CD14-positive monocyte (primary cell): ENCODE data around the gene PZP. TPM values are rescaled to one million over a fixed set of nuclear protein-coding genes. Genes with fewer than 3 reads are reported as not detected.

Experiments
- DNase-seq, 3 donors: peaks; one replicate each; pipeline ENCODE4 v3.0.0-alpha.2; 2011 to 2022
- H2AFZ ChIP-seq: 2 replicates; pipeline ENCODE4 v1.6.0; 2012; ENCODE audit warnings: mild to moderate bottlenecking, low read depth, low read length, inconsistent platforms; ENCODE audit not compliant: insufficient read depth, poor library complexity, severe bottlenecking
- H3K27ac ChIP-seq, 2 donors: 1 replicate in 1 of 2; 2 replicates in 1 of 2; pipeline ENCODE4 v1.5.1; 2012 to 2013; ENCODE audit warnings: low read length in 2 of 2, control low read depth in 1 of 2, inconsistent platforms in 1 of 2, low read depth in 1 of 2, mild to moderate bottlenecking in 1 of 2
- H3K27me3 ChIP-seq, 2 donors: one replicate each; pipeline versions ENCODE4 v1.6.0 to v1.6.1; 2011 to 2013; ENCODE audit warnings: low read length in 2 of 2; ENCODE audit not compliant: control insufficient read depth in 2 of 2, insufficient read depth in 2 of 2
- H3K36me3 ChIP-seq, 2 donors: replicated peaks in 1 of 2; 1 replicate in 1 of 2; 2 replicates in 1 of 2; pipeline versions ENCODE4 v1.5.1 to v1.6.1; 2012 to 2013; ENCODE audit warnings: low read length in 2 of 2, control low read depth in 1 of 2, inconsistent platforms in 1 of 2, mild to moderate bottlenecking in 1 of 2; ENCODE audit not compliant: insufficient read depth in 2 of 2, control insufficient read depth in 1 of 2
- H3K4me1 ChIP-seq, 2 donors: 1 replicate in 1 of 2; 2 replicates in 1 of 2; pipeline versions ENCODE4 v1.5.1 to v1.6.1; 2012 to 2013; ENCODE audit warnings: low read length in 2 of 2, control low read depth in 1 of 2, inconsistent platforms in 1 of 2, mild to moderate bottlenecking in 1 of 2, moderate library complexity in 1 of 2; ENCODE audit not compliant: insufficient read depth in 2 of 2, control insufficient read depth in 1 of 2
- H3K4me2 ChIP-seq: replicated peaks from 2 replicates; pipeline ENCODE3; 2012; ENCODE audit warnings: low read length, moderate library complexity, mild to moderate bottlenecking; ENCODE audit not compliant: poor library complexity, severe bottlenecking; ENCODE audit errors: extremely low read depth
- H3K4me3 ChIP-seq, 3 experiments: fragments of 200-600 bp in 1 of 3; sonication (generic) in 1 of 3; replicated peaks in 1 of 3; 1 replicate in 2 of 3; 2 replicates in 1 of 3; pipeline ENCODE4 v1.5.1; 2011 to 2013; ENCODE audit warnings: low read length in 3 of 3, mild to moderate bottlenecking in 3 of 3, control low read depth in 2 of 3, low read depth in 2 of 3, inconsistent platforms in 1 of 3, moderate library complexity in 1 of 3
- H3K79me2 ChIP-seq: 2 replicates; pipeline ENCODE4 v1.6.0; 2012; ENCODE audit warnings: mild to moderate bottlenecking, control low read depth, inconsistent platforms, low read length, moderate library complexity; ENCODE audit not compliant: insufficient read depth
- H3K9ac ChIP-seq: 2 replicates; pipeline ENCODE4 v1.6.0; 2017; ENCODE audit warnings: low read length, mild to moderate bottlenecking; ENCODE audit not compliant: insufficient read depth, poor library complexity, severe bottlenecking
- H3K9me3 ChIP-seq, 2 donors: replicated peaks in 1 of 2; 1 replicate in 1 of 2; 2 replicates in 1 of 2; pipeline versions ENCODE4 v1.5.1 to v1.6.1; 2012 to 2013; ENCODE audit warnings: low read length in 2 of 2, control low read depth in 1 of 2; ENCODE audit not compliant: control insufficient read depth in 1 of 2, insufficient read depth in 1 of 2
- H4K20me1 ChIP-seq: 2 replicates; pipeline ENCODE4 v1.6.0; 2012; ENCODE audit warnings: mild to moderate bottlenecking, low read length, control low read depth, moderate library complexity; ENCODE audit not compliant: insufficient read depth
- H3K27ac Mint-ChIP-seq, 7 donors: one replicate each; pipeline ENCODE4 v1.8.0; 2020; ENCODE audit warnings: mild to moderate bottlenecking in 7 of 7, mixed read lengths in 7 of 7, moderate library complexity in 6 of 7, inconsistent platforms in 2 of 7
- H3K27me3 Mint-ChIP-seq, 3 donors: one replicate each; pipeline ENCODE4 v1.8.0; 2021 to 2022; ENCODE audit warnings: low read depth in 3 of 3, mild to moderate bottlenecking in 3 of 3, mixed read lengths in 3 of 3, moderate library complexity in 3 of 3, inconsistent platforms in 1 of 3
- H3K36me3 Mint-ChIP-seq, 2 donors: one replicate each; pipeline ENCODE4 v1.8.0; 2020; ENCODE audit warnings: mixed read lengths in 2 of 2, inconsistent platforms in 1 of 2, mild to moderate bottlenecking in 1 of 2
- H3K4me1 Mint-ChIP-seq: one replicate; pipeline ENCODE4 v1.8.0; 2020; ENCODE audit warnings: mild to moderate bottlenecking, mixed read lengths
- H3K4me3 Mint-ChIP-seq, 2 donors: one replicate each; pipeline ENCODE4 v1.8.0; 2020; ENCODE audit warnings: mild to moderate bottlenecking in 2 of 2, mixed read lengths in 2 of 2, moderate library complexity in 1 of 2
- H3K9me3 Mint-ChIP-seq, 7 donors: one replicate each; pipeline ENCODE4 v1.8.0; 2020 to 2022; ENCODE audit warnings: mixed read lengths in 7 of 7, mild to moderate bottlenecking in 6 of 7, moderate library complexity in 6 of 7, inconsistent platforms in 2 of 7
- whole genome bisulfite sequencing: methylation state at CpG from one replicate; pipeline ENCODE4 v1.1.5; 2013; ENCODE audit warnings: missing lambda C conversion rate; ENCODE audit not compliant: insufficient coverage; 5-methylcytosine and 5-hydroxymethylcytosine counted together
- intact Hi-C, 2 donors: fragments of 100-400 bp; cut with micrococcal nuclease; formaldehyde crosslinking; loops; one replicate each; pipeline versions ENCODE4 v1.15.0 to v1.15.1; 2023
- polyA plus RNA-seq, 3 donors: library from polyadenylated mRNA; depleted of rRNA in 1 of 3; unstranded in 2 of 3; stranded (reverse) in 1 of 3; fragments of 300-500 nt in 2 of 3; fragments of >200 nt in 1 of 3; fragmentation: Illumina TruSeq in 2 of 3; gene quantifications; 1 replicate in 2 of 3; 2 replicates in 1 of 3; pipeline ENCODE4 v1.2.3, GENCODE V29; 2012 to 2021
- TF ChIP-seq, protein P1 (sequence below): fragments of 200-600 bp; IDR thresholded peaks from one replicate; pipeline ENCODE4 v1.8.0; 2022; ENCODE audit warnings: antibody characterized with exemption, mild to moderate bottlenecking

The PZP gene
- polyA plus RNA-seq, 3 donors, result not detected

GRCh38 chr12:9113987-9114309 is 94.2 kb downstream of the PZP start:
- Mint-ChIP-seq H3K36me3 (no peaks in the 10 kb centered on the region), H3K4me3 (no peak overlapping the region), H3K4me1 (peaks cover 36% of the 10 kb centered on the region), H3K27me3 (peaks cover 0 to 2% (median 0%) of the 10 kb centered on the region in 3 donors), H3K9me3 (peaks cover 0 to 2% (median 0%) of the 10 kb centered on the region in 7 donors), H3K27ac (no peak overlapping the region)
- no peak overlapping the region for H3K4me3 ChIP-seq
- no peak overlapping the region for H2AFZ ChIP-seq
- H3K27me3 ChIP-seq, result no peaks in the 10 kb centered on the region
- peaks cover 31 to 39% of the 10 kb centered on the region in 2 donors for H3K4me1 ChIP-seq
- H3K36me3 ChIP-seq, result no peaks in the 10 kb centered on the region
- intact Hi-C loops, result no loop called here
- H4K20me1 ChIP-seq, result no peaks in the 10 kb centered on the region
- H3K4me2 ChIP-seq, result no peak overlapping the region
- no peak overlapping the region for H3K9ac ChIP-seq
- H3K9me3 ChIP-seq, result no peaks in the 10 kb centered on the region
- H3K79me2 ChIP-seq, result no peaks in the 10 kb centered on the region
- TF ChIP-seq, protein P1, sequence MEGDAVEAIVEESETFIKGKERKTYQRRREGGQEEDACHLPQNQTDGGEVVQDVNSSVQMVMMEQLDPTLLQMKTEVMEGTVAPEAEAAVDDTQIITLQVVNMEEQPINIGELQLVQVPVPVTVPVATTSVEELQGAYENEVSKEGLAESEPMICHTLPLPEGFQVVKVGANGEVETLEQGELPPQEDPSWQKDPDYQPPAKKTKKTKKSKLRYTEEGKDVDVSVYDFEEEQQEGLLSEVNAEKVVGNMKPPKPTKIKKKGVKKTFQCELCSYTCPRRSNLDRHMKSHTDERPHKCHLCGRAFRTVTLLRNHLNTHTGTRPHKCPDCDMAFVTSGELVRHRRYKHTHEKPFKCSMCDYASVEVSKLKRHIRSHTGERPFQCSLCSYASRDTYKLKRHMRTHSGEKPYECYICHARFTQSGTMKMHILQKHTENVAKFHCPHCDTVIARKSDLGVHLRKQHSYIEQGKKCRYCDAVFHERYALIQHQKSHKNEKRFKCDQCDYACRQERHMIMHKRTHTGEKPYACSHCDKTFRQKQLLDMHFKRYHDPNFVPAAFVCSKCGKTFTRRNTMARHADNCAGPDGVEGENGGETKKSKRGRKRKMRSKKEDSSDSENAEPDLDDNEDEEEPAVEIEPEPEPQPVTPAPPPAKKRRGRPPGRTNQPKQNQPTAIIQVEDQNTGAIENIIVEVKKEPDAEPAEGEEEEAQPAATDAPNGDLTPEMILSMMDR, result no peak
- no CpG with 5 or more reads among the region's 1 CpG for whole genome bisulfite sequencing
- no peak overlapping the region for H3K27ac ChIP-seq
- DNase-seq, result no peak

DNA sequence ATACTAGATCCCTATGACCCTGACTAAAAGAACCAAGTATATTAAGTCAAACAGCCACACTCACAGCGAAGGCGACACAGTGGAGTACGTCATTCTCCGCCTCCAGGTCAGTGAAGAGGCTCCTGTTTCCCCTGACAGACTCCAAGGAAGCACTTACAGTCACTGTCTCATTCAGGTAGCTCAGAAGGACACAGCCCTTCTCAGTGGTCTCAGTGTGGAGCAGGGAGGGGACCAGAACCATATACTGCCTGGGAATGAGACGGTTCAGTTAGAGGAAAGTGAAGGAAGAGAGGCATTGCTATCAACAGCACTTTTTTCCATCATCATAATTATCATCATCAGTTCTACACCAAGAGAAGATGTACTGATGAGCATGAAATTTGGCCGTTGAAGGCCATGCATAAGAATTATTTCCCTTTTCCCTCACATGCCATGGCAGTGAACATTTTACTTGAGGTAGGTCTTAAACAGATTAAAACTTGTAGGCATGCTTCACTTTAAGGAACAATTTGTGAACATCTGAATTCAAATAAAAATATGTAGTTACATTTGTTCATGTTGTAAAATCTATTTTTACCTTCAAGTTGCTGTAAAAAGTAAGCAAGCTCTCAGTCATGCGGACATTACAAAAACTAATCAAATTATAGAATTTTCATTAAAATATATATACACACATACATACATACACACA is 94.8 kb downstream of the PZP start:
- Histone ChIP-seq H3K9me3 (no peaks in the 10 kb centered on the region), H4K20me1 (no peaks in the 10 kb centered on the region), H3K4me3 (no peak overlapping the region), H3K36me3 (no peaks in the 10 kb centered on the region), H3K9ac (no peak overlapping the region), H3K27ac (no peak overlapping the region), H3K4me2 (no peak overlapping the region), H2AFZ (no peak overlapping the region), H3K27me3 (no peaks in the 10 kb centered on the region), H3K79me2 (no peaks in the 10 kb centered on the region), H3K4me1 (peaks cover 26 to 33% of the 10 kb centered on the region in 2 donors)
- Mint-ChIP-seq H3K36me3 (no peaks in the 10 kb centered on the region), H3K4me1 (peaks cover 31% of the 10 kb centered on the region), H3K27me3 (no peaks in the 10 kb centered on the region), H3K27ac (no peak overlapping the region), H3K4me3 (no peak overlapping the region), H3K9me3 (peaks cover 0 to 2% (median 0%) of the 10 kb centered on the region in 7 donors)
- intact Hi-C loops, result no loop called here
- no peak for DNase-seq
- WGBS, result 100% methylated on average over 4 of the region's 7 CpGs
- TF ChIP-seq, protein P1, result no peak
